PC-3 (cell line): Measurements from ENCODE around the gene TTLL7. TPM values are rescaled to one million over a fixed set of nuclear protein-coding genes. Genes with fewer than 3 reads are reported as not detected.

Experiments
- ATAC-seq: fragments of 200-7000 bp; cut with Tn5 transposase; 2 replicates; pipeline ENCODE4 v1.9.1; 2020; ENCODE audit warnings: mild to moderate bottlenecking, moderate library complexity
- BruUV-seq: library from RNA; stranded (reverse); fragments of 400-500 nt; replicated peaks from 2 replicates; lab custom pipeline; 2021; lab: Mats Ljungman, UMichigan
- CTCF ChIA-PET: fragments of 300-600 bp; sonication (Branson Sonifier 250); formaldehyde crosslinking; loops from one replicate; lab custom pipeline; 2022; ENCODE audit warnings: antibody characterized with exemption; lab: Charles Lee
- POLR2A ChIA-PET: fragments of 300-600 bp; sonication (Branson Sonifier 250); formaldehyde crosslinking; loops from one replicate; lab custom pipeline; 2022; ENCODE audit warnings: antibody characterized with exemption; ENCODE audit not compliant: unreplicated experiment; lab: Charles Lee
- DNase-seq: peaks from one replicate; pipeline ENCODE4 v3.0.0-alpha.2; 2015
- H2AFZ ChIP-seq: fragments of 300-600 bp; sonication (generic); 2 replicates; pipeline ENCODE4 v1.6.0; 2016; ENCODE audit warnings: antibody characterized with exemption, low read length
- H3F3A ChIP-seq: fragments of 300-600 bp; sonication (generic); one replicate; pipeline ENCODE4 v1.6.0; 2017; ENCODE audit warnings: antibody characterized with exemption, low read length, control low read depth, mild to moderate bottlenecking; ENCODE audit not compliant: unreplicated experiment
- H3K27ac ChIP-seq: fragments of 300-600 bp; sonication (generic); 2 replicates; pipeline ENCODE4 v1.5.1; 2016; ENCODE audit warnings: mild to moderate bottlenecking, low read length
- H3K27me3 ChIP-seq: fragments of 300-600 bp; sonication (generic); 2 replicates; pipeline ENCODE4 v1.6.1; 2016; ENCODE audit warnings: low read length, mixed read lengths
- H3K36me3 ChIP-seq: fragments of 300-600 bp; sonication (generic); 2 replicates; pipeline ENCODE4 v1.6.1; 2016; ENCODE audit warnings: low read depth, mixed run types, low read length, mixed read lengths
- H3K4me1 ChIP-seq: fragments of 300-600 bp; sonication (generic); 2 replicates; pipeline ENCODE4 v1.5.1; 2016; ENCODE audit warnings: low read length; ENCODE audit not compliant: insufficient read depth
- H3K4me2 ChIP-seq: fragments of 300-600 bp; sonication (generic); 2 replicates; pipeline ENCODE4 v1.6.0; 2016; ENCODE audit warnings: low read length
- H3K4me3 ChIP-seq: fragments of 300-600 bp; sonication (generic); 2 replicates; pipeline ENCODE4 v1.5.1; 2016; ENCODE audit warnings: mild to moderate bottlenecking, low read length, mixed read lengths
- H3K79me2 ChIP-seq: fragments of 300-600 bp; sonication (generic); 2 replicates; pipeline ENCODE4 v1.6.1; 2017; ENCODE audit warnings: low read length, mixed read lengths
- H3K9ac ChIP-seq: fragments of 300-600 bp; sonication (generic); 2 replicates; pipeline ENCODE4 v1.6.0; 2016; ENCODE audit warnings: mild to moderate bottlenecking, low read length
- H3K9me2 ChIP-seq: fragments of 300-600 bp; sonication (generic); replicated peaks from 2 replicates; pipeline ENCODE4 v1.6.1; 2016; ENCODE audit warnings: mixed run types, low read length, mixed read lengths
- H3K9me3 ChIP-seq: fragments of 300-600 bp; sonication (generic); 2 replicates; pipeline ENCODE4 v1.6.1; 2016; ENCODE audit warnings: low read length, mixed read lengths
- H4K20me1 ChIP-seq: fragments of 300-600 bp; sonication (generic); 2 replicates; pipeline ENCODE4 v1.6.1; 2016; ENCODE audit warnings: low read length, mixed read lengths
- EZH2 ChIP-seq: fragments of 300-600 bp; sonication (generic); IDR thresholded peaks from one replicate; pipeline ENCODE4 v1.6.1; 2017; ENCODE audit warnings: antibody characterized with exemption, mild to moderate bottlenecking, low read length; ENCODE audit not compliant: unreplicated experiment
- EZH2phosphoT487 ChIP-seq: fragments of 300-600 bp; sonication (generic); IDR thresholded peaks from 2 replicates; pipeline ENCODE4 v1.6.1; 2018; ENCODE audit warnings: mild to moderate bottlenecking, antibody characterized with exemption, low read length, borderline replicate concordance
- intact Hi-C: fragments of 100-400 bp; cut with micrococcal nuclease; formaldehyde crosslinking; loops from 2 replicates; pipeline ENCODE4 v1.9.0; 2023
- total RNA-seq: library from RNA; depleted of rRNA; stranded (reverse); fragments of >200 nt; gene quantifications from 2 replicates; pipeline ENCODE4 v1.2.3, GENCODE V29; 2014; rRNA removed
- TF ChIP-seq, protein P1 (sequence below): fragments of 300-600 bp; sonication (generic); conservative IDR thresholded peaks from 2 replicates; pipeline ENCODE4 v1.5.1; 2017; ENCODE audit warnings: antibody characterized with exemption, low read depth, mild to moderate bottlenecking, low read length

The TTLL7 gene
- total RNA-seq, 1 experiment from 2014 or later, result 3.8 TPM

DNA sequence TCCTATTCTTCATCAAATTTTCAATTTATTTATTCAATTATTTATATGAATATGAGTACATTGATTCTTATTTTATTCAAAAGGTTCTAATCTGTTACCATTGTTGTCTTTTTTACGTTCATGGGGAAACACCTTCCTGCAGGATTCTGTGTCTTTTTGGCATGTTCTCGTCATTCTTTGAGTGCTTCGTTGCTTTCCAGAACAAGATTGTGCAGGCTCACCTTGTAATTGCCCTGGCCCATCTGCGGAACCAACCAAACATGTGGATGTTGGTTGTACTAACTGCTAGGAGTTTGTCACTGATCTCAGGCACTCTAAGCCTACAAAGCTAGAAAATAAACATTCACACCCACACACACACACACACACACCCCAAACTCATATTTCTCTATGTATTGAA lies 182.1 kb downstream of the TTLL7 start:
- Histone ChIP-seq H3F3A (no peaks in the 10 kb centered on the region), H3K9me3 (no peaks in the 10 kb centered on the region), H3K27me3 (no peaks in the 10 kb centered on the region), H3K4me3 (no peak overlapping the region), H3K4me2 (no peak overlapping the region), H2AFZ (no peak overlapping the region), H3K9me2 (no peaks in the 10 kb centered on the region), H3K36me3 (no peaks in the 10 kb centered on the region), H3K4me1 (no peaks in the 10 kb centered on the region), H4K20me1 (no peaks in the 10 kb centered on the region), H3K27ac (no peak overlapping the region), H3K9ac (no peak overlapping the region), H3K79me2 (no peaks in the 10 kb centered on the region)
- ChIA-PET CTCF (no interaction called here), POLR2A (no interaction called here)
- DNase-seq (no peak), ATAC-seq (no peak)
- intact Hi-C loops, result no loop called here
- BruUV-seq, result no TSS peak
- TF ChIP-seq EZH2phosphoT487 (no peak), EZH2 (no peak)
- TF ChIP-seq, protein P1, sequence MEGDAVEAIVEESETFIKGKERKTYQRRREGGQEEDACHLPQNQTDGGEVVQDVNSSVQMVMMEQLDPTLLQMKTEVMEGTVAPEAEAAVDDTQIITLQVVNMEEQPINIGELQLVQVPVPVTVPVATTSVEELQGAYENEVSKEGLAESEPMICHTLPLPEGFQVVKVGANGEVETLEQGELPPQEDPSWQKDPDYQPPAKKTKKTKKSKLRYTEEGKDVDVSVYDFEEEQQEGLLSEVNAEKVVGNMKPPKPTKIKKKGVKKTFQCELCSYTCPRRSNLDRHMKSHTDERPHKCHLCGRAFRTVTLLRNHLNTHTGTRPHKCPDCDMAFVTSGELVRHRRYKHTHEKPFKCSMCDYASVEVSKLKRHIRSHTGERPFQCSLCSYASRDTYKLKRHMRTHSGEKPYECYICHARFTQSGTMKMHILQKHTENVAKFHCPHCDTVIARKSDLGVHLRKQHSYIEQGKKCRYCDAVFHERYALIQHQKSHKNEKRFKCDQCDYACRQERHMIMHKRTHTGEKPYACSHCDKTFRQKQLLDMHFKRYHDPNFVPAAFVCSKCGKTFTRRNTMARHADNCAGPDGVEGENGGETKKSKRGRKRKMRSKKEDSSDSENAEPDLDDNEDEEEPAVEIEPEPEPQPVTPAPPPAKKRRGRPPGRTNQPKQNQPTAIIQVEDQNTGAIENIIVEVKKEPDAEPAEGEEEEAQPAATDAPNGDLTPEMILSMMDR, result no peak

DNA sequence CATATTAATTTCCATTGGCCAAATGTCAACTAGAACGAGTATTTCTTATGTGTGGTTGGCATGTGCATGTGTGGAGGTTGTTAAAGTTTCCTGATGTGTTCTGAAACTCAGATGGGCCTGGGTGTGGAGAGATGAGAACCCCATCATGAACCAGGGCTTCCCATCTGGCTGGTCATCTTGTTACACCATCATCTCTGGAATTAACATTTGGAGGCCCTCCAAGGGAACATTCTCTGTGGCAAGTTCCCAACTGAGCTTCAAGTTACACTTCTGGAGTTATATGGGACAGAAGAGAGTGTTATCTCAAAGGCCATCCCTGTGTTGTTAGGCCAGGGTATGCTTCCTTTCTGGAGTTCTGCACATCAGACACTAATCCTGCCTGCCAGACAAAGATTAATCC lies 183.6 kb downstream of the TTLL7 start:
- intact Hi-C loops, result no loop called here
- Histone ChIP-seq H3K27ac (no peak overlapping the region), H3K27me3 (no peaks in the 10 kb centered on the region), H3K9ac (no peak overlapping the region), H3K4me1 (no peaks in the 10 kb centered on the region), H3K36me3 (no peaks in the 10 kb centered on the region), H3K9me3 (no peaks in the 10 kb centered on the region), H3K79me2 (no peaks in the 10 kb centered on the region), H3K9me2 (no peaks in the 10 kb centered on the region), H3K4me3 (no peak overlapping the region), H3F3A (no peaks in the 10 kb centered on the region), H3K4me2 (no peak overlapping the region), H2AFZ (no peak overlapping the region), H4K20me1 (no peaks in the 10 kb centered on the region)
- CTCF ChIA-PET, result no interaction called here
- ATAC-seq, result no peak
- no peak for DNase-seq
- no TSS peak for BruUV-seq
- no peak for TF ChIP-seq EZH2phosphoT487
- TF ChIP-seq, protein P1, result no peak
- no peak for TF ChIP-seq EZH2
- POLR2A ChIA-PET, result no interaction called here

Other genes with a start within 250 kb of the TTLL7 start
- 7.8 and 8.3 TPM in 2 replicates for gene PRKACB, start 145.1 kb upstream of the TTLL7 start, total RNA-seq